Cardiac fibroblast (primary cell): ENCODE results near the gene ZNF121.
A peak's percentile ranks its signal among the peaks of the same experiment; 100 is the strongest.
"Not testable (repeated sequence)": the region's sequence is repeated elsewhere in the genome, so short reads cannot be mapped to it uniquely, and the experiment has no call there.

Source experiments
- DNase-seq, 2 donors: peaks; one replicate each; pipeline versions ENCODE4 v3.0.0 to v3.0.0-alpha.2; 2010; ENCODE audit warnings: low read depth in 2 of 2
- H3K4me3 ChIP-seq, 2 donors: replicated peaks in 1 of 2; 1 replicate in 1 of 2; 2 replicates in 1 of 2; pipeline ENCODE4 v1.5.1; 2011; ENCODE audit warnings: low read depth in 2 of 2, low read length in 2 of 2, mild to moderate bottlenecking in 2 of 2, moderate library complexity in 1 of 2
- CTCF ChIP-seq: IDR thresholded peaks from one replicate; pipeline ENCODE4 v1.5.1; 2011; ENCODE audit warnings: low read depth, mild to moderate bottlenecking, low read length, inconsistent platforms

The ZNF121 gene

GRCh38 chr19:9610484-9611113, 26.3 kb upstream of the ZNF121 start:
- DNase-seq, result peak in 1 of 2 donors; percentile 14
- no peak for TF ChIP-seq CTCF
- no peak overlapping the region for H3K4me3 ChIP-seq

- no peak for TF ChIP-seq CTCF
- H3K4me3 ChIP-seq, result no peak overlapping the region
- DNase-seq, result no peak
Observed at GRCh38 chr19:9608912-9609311, 24.6 kb upstream of the ZNF121 start.

GRCh38 chr19:9597027-9597426, 12.7 kb upstream of the ZNF121 start:
- no peak overlapping the region for H3K4me3 ChIP-seq
- no peak for TF ChIP-seq CTCF
- DNase-seq, result peak; percentile 62 to 94

- H3K4me3 ChIP-seq, result no peak overlapping the region
- TF ChIP-seq CTCF, result peak; percentile 78
- peak; percentile 75 to 84 for DNase-seq
Observed at GRCh38 chr19:9586764-9587163, 2.5 kb upstream of the ZNF121 start.

- not testable (repeated sequence) for DNase-seq, H3K4me3 ChIP-seq
Observed at GRCh38 chr19:9582081-9582725, 2.1 kb downstream of the ZNF121 start.

GRCh38 chr19:9580728-9581127, 3.6 kb downstream of the ZNF121 start:
- no peak for DNase-seq
- TF ChIP-seq CTCF, result no peak
- H3K4me3 ChIP-seq, result no peak overlapping the region

- H3K4me3 ChIP-seq, result no peak overlapping the region
- TF ChIP-seq CTCF, result no peak
- no peak for DNase-seq
Observed at GRCh38 chr19:9570255-9570654, 14.0 kb downstream of the ZNF121 start.
